GM12865 (cell line): ENCODE results near the gene MYO1D.
"Not testable (repeated sequence)": the region's sequence is repeated elsewhere in the genome, so short reads cannot be mapped to it uniquely, and the experiment has no call there.

ENCODE experiments used
- DNase-seq: peaks from one replicate; pipeline ENCODE4 v3.0.0; 2010; ENCODE audit warnings: low read depth
- H3K4me3 ChIP-seq: 2 replicates; pipeline ENCODE4 v1.5.1; 2011; ENCODE audit warnings: mild to moderate bottlenecking, low read depth, low read length, control low read depth
- CTCF ChIP-seq: IDR thresholded peaks from 2 replicates; pipeline ENCODE4 v1.5.1; 2011; ENCODE audit warnings: low read length, control low read depth, low read depth, inconsistent platforms; ENCODE audit not compliant: insufficient read depth; ENCODE audit errors: missing control alignments

MYO1D gene

GRCh38 chr17:32742681-32743538 lies 134.0 kb downstream of the MYO1D start:
- no peak for DNase-seq
- no peak for TF ChIP-seq CTCF
- no peak overlapping the region for H3K4me3 ChIP-seq

- DNase-seq, result no peak
- no peak for TF ChIP-seq CTCF
- H3K4me3 ChIP-seq, result no peak overlapping the region
Measured at GRCh38 chr17:32741381-32741780, 135.5 kb downstream of the MYO1D start.

- DNase-seq, result no peak
- TF ChIP-seq CTCF, result no peak
Measured at GRCh38 chr17:32739722-32740121, 137.2 kb downstream of the MYO1D start.

GRCh38 chr17:32739151-32739550 lies 137.8 kb downstream of the MYO1D start:
- not testable (repeated sequence) for H3K4me3 ChIP-seq, DNase-seq

More at GRCh38 chr17:32739722-32740121, 137.2 kb downstream of the MYO1D start:
- H3K4me3 ChIP-seq, result no peak overlapping the region

- TF ChIP-seq CTCF, result no peak
- no peak for DNase-seq
- H3K4me3 ChIP-seq, result no peak overlapping the region
Measured at GRCh38 chr17:32733401-32733800, 143.5 kb downstream of the MYO1D start.

GRCh38 chr17:32732900-32733299 lies 144.0 kb downstream of the MYO1D start:
- no peak for TF ChIP-seq CTCF
- H3K4me3 ChIP-seq, result no peak overlapping the region
- no peak for DNase-seq

- no peak for DNase-seq
- TF ChIP-seq CTCF, result no peak
- H3K4me3 ChIP-seq, result no peak overlapping the region
Measured at GRCh38 chr17:32732296-32732642, 144.7 kb downstream of the MYO1D start.
